Stomach smooth muscle (tissue), 2 donors: Measurements from ENCODE around the gene CTNNB1.

Source experiments
- H3K27ac ChIP-seq: one replicate; pipeline ENCODE4 v1.7.0; 2013; ENCODE audit warnings: mild to moderate bottlenecking, low read length, inconsistent platforms
- H3K27me3 ChIP-seq, 2 donors: one replicate each; pipeline ENCODE4 v1.7.0; 2013; ENCODE audit warnings: low read length in 2 of 2; ENCODE audit not compliant: insufficient read depth in 2 of 2, control insufficient read depth in 1 of 2
- H3K36me3 ChIP-seq, 2 donors: one replicate each; pipeline ENCODE4 v1.7.0; 2013; ENCODE audit warnings: low read length in 2 of 2; ENCODE audit not compliant: control insufficient read depth in 2 of 2, insufficient read depth in 2 of 2
- H3K4me1 ChIP-seq: one replicate; pipeline ENCODE4 v1.7.0; 2013; ENCODE audit warnings: low read length; ENCODE audit not compliant: control insufficient read depth, insufficient read depth
- H3K4me3 ChIP-seq, 2 donors: one replicate each; pipeline ENCODE4 v1.7.0; 2013; ENCODE audit warnings: low read length in 2 of 2
- H3K9ac ChIP-seq, 2 donors: one replicate each; pipeline ENCODE4 v1.7.0; 2013; ENCODE audit warnings: low read length in 2 of 2, mild to moderate bottlenecking in 1 of 2
- H3K9me3 ChIP-seq, 2 donors: one replicate each; pipeline ENCODE4 v1.7.0; 2013; ENCODE audit warnings: low read length in 2 of 2; ENCODE audit not compliant: control insufficient read depth in 2 of 2
- donor health status: healthy.
- donor health status: Pancreatic carcinoma.

The CTNNB1 gene

DNA sequence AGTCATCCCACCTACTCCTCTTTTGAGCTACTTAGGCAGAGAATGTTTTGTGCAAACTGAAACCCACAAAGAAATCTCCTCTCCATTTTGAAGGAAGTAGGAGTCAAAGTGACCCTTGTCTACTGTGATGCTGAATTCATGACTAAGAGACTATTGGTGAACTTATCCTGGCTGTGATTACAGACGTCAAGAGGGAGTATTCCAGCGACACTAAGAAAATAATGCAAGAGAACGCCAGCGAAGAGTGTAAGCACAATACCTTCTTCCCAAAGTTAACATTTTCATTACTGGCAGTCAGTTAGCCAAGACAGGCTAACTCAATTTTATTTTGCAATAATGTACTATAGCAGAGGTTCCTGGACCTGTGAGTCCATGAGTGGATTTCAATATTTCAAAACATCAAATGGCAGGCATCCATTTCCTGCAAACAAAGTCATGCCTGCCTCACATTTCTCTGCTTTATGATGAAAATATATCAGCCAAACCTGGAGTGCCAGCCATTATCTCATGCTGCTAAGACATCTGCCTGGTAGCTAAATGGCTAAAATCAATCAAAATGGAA lies 59.0 kb downstream of the CTNNB1 start:
- H3K36me3 ChIP-seq: peaks cover 0 to 2% of the 10 kb centered on the region in 2 donors
- H3K4me3 ChIP-seq: no peak overlapping the region
- H3K9me3 ChIP-seq: no peaks in the 10 kb centered on the region
- H3K9ac ChIP-seq: no peak overlapping the region
- no peaks in the 10 kb centered on the region for H3K27me3 ChIP-seq
- H3K4me1 ChIP-seq: no peaks in the 10 kb centered on the region
- no peak overlapping the region for H3K27ac ChIP-seq

DNA sequence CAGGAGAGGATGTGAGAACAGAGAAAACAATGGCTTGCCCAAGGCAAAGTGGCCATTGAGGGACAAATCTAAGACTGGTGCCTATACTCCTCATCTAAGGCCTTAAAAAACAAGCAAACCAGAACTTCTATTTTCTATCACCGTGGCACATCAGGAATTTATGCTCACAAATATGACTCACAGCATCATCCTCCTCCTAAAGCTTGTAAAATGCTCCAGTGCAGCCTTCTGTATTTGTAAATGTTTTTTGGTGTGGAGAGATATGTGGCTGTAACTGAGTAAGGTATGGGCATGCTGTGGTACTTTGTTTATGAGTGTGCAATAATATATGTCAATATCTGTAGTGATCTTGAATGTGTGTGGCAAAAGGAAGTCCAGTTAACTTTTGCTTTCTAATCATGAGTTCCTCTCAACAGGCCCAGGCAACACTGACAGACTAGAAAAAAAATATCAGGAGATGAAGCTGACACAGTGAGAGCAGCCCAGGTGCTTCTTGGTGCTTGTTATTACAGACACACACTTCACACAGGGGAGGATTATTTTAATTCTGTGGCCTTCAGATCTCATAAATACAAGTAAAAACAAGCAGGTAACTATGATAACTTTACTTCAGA lies 60.3 kb downstream of the CTNNB1 start:
- Histone ChIP-seq H3K9ac (no peak overlapping the region), H3K4me1 (no peaks in the 10 kb centered on the region), H3K4me3 (no peak overlapping the region), H3K36me3 (peaks cover 0 to 2% of the 10 kb centered on the region in 2 donors), H3K9me3 (no peaks in the 10 kb centered on the region), H3K27ac (no peak overlapping the region), H3K27me3 (no peaks in the 10 kb centered on the region)

DNA sequence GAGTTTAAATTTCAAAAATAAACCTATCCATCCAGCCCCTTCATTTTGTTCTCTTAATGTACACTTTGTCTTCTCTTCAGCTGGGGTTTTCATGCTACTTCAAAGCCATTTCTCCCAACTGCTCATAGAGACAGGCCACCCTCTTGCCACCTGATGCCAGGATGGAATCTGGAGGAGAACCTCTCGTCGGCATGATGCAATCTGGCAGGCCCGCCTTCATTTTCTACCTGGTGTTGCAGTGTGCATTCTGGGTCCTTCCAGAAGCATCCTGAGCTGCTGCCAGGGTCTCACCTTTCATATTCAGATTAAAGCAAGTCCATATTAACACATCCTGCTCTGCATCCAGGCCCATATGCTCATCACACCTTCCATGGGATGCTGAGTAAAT lies 60.8 kb downstream of the CTNNB1 start:
- H3K4me1 ChIP-seq: no peaks in the 10 kb centered on the region
- H3K9ac ChIP-seq: no peak overlapping the region
- H3K9me3 ChIP-seq: no peaks in the 10 kb centered on the region
- H3K27ac ChIP-seq: no peak overlapping the region
- no peaks in the 10 kb centered on the region for H3K27me3 ChIP-seq
- H3K4me3 ChIP-seq: no peak overlapping the region
- H3K36me3 ChIP-seq: peaks cover 0 to 2% of the 10 kb centered on the region in 2 donors

DNA sequence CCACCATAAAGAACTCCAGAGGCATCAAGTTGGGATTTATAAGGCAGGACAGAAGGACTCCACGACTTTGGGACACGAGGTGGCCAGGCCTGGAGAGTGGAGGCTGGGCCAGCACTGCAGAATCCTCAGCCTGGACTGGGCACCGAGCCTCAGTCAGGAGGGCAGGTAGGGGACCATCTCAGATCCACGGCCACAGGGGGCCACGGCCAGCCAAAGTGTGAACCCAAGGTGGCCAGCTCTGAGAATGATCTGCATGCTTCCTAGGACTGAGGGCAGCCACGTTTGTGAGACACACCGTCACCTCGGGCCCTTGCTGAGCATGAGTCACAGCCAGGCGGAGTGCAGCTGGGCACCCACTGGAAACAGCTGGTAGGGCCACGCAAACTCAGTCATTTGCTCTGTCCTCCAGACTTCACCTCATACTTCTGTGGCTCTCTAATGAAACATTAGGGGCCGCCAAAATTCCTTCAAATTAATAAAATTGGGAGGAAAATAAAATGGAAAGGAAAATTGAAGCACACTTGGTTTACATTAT lies 65.8 kb downstream of the CTNNB1 start:
- Histone ChIP-seq H3K4me1 (no peaks in the 10 kb centered on the region), H3K9me3 (no peaks in the 10 kb centered on the region), H3K27me3 (no peaks in the 10 kb centered on the region), H3K9ac (no peak overlapping the region), H3K27ac (no peak overlapping the region), H3K4me3 (no peak overlapping the region), H3K36me3 (peaks cover 0 to 2% of the 10 kb centered on the region in 2 donors)

DNA sequence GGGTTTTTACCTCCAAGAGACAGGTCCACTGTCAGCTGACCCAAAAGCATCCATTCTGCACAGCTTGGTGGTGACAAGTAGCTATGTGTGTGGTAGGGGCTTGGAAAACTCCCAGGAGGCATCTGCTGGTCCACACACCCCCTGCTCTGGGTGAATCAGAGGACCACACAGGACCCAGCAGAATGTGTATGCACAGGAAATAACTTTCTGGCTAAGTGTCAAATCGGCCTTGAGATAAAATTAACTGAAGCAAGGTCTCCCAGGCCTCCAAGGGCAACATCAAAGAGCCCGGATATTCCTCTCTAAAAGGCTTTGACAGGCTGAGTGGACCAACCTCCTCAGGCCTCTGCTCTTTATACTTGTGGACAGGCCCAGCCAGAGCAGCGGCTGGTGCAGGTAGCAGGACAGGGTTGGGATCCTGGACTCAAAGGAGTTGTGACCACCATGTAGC lies 66.5 kb downstream of the CTNNB1 start:
- no peaks in the 10 kb centered on the region for H3K27me3 ChIP-seq
- no peak overlapping the region for H3K4me3 ChIP-seq
- no peak overlapping the region for H3K27ac ChIP-seq
- no peaks in the 10 kb centered on the region for H3K9me3 ChIP-seq
- no peaks in the 10 kb centered on the region for H3K36me3 ChIP-seq
- H3K4me1 ChIP-seq: no peaks in the 10 kb centered on the region
- H3K9ac ChIP-seq: no peak overlapping the region

DNA sequence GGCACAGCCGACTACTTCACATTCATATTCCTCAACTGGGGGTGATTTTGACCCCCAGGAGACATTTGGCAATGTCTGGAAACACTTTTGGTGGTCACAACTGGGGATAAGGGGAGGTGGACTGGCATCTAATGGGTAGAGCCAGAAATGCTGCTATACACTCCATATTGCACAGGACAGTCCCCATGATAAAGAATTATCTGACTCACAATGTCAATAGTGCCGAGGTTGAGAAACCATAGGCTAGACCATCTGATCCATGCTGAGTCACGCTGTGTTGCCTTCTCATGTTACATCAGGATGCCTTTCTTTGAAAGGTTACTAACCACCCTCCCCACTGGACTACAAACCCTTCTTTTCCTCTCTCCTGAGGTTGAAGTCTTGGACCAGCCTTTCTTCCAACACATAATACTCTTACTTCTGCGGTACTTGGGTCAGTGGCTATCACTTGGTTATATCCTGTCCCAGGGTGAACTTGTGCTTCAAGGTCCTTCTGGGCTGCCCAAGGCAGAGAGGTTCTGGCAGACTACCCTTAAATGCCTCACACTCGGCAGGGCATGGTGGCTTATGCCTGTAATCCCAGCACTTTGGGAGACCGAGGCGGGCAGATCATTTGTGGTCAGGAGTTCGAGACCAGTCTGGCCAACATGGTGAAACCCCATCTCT lies 68.8 kb downstream of the CTNNB1 start:
- Histone ChIP-seq H3K27ac (no peak overlapping the region), H3K4me3 (no peak overlapping the region), H3K27me3 (no peaks in the 10 kb centered on the region), H3K4me1 (no peaks in the 10 kb centered on the region), H3K36me3 (no peaks in the 10 kb centered on the region), H3K9me3 (no peaks in the 10 kb centered on the region), H3K9ac (no peak overlapping the region)

DNA sequence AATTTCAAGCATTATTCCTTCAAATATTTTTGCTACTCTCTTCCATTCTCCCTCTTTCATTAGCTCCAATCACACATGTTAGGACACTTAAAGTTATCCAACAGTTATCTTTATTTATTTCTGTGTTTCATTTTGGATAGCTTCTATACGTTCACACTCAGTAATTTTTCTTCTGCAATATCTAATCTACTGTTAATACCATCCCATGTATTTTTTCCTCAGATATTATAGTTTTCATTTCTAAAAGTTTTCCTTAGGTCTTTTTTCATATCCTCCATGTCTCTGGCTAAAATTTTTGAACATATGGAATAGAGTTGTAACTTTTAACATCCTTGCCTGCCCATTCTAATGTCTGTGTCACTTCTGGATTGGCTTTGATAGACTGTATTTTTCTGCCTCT lies 73.4 kb downstream of the CTNNB1 start:
- Histone ChIP-seq H3K27me3 (no peaks in the 10 kb centered on the region), H3K9ac (no peak overlapping the region), H3K9me3 (peaks cover 0 to 3% of the 10 kb centered on the region in 2 donors), H3K27ac (no peak overlapping the region), H3K4me1 (no peaks in the 10 kb centered on the region), H3K36me3 (no peaks in the 10 kb centered on the region), H3K4me3 (no peak overlapping the region)

DNA sequence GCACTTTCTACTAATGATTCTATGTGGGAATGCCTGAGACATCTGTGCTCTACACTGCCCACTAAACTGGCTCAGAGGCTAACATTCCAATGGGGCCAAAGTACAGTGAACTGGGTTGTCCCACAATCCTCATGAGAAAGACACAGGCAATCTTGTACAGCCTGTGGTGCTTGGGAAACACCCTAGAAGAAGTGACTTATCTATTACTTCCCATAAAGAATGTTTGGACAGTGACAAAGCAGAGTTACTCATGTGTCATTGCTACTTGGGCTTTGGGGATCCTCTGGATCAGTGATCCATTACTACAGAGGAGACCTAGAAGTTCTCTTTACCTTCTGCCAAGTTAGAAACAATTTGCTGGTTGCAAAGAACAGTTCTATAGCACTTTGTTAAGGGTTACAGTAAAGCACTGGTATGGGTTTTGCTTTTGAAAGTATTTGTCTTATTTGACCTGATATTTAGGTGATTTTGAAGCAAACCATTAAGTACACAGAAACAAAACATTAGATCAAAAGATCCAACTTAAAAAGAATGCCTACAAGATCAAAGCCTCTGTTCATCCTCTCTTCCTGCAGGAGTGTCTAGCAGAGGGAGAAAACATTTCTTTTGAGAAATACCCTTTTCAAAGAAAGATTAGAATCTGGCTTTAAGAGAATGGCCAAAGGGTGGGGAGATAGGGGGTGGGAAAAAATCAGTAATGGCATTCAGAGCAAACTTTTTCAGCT lies 75.8 kb downstream of the CTNNB1 start:
- Histone ChIP-seq H3K9ac (no peak overlapping the region), H3K27ac (no peak overlapping the region), H3K36me3 (no peaks in the 10 kb centered on the region), H3K4me3 (no peak overlapping the region), H3K9me3 (peaks cover 0 to 3% of the 10 kb centered on the region in 2 donors), H3K27me3 (no peaks in the 10 kb centered on the region), H3K4me1 (no peaks in the 10 kb centered on the region)

DNA sequence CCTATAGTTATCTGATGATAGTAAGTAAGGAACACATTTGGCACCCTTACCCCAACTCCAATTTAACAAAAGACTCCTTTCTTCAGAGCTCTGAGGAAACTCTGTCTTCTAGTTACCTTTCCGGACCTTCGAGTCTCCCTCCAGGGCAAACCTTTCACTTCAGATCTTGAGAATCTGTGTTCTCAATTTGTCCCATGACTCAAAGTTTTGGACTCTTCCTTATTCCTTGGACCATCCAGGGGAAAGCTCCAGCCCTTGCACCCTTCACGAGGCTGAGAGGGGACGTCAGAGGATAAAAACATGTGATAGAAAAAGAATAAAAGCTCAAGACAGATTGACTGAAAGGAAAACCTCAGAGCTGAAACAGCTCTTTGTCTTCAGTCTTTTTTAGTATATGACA lies 76.9 kb downstream of the CTNNB1 start:
- Histone ChIP-seq H3K27ac (no peak overlapping the region), H3K9me3 (peaks cover 0 to 3% of the 10 kb centered on the region in 2 donors), H3K4me3 (no peak overlapping the region), H3K4me1 (no peaks in the 10 kb centered on the region), H3K36me3 (no peaks in the 10 kb centered on the region), H3K9ac (no peak overlapping the region), H3K27me3 (no peaks in the 10 kb centered on the region)

DNA sequence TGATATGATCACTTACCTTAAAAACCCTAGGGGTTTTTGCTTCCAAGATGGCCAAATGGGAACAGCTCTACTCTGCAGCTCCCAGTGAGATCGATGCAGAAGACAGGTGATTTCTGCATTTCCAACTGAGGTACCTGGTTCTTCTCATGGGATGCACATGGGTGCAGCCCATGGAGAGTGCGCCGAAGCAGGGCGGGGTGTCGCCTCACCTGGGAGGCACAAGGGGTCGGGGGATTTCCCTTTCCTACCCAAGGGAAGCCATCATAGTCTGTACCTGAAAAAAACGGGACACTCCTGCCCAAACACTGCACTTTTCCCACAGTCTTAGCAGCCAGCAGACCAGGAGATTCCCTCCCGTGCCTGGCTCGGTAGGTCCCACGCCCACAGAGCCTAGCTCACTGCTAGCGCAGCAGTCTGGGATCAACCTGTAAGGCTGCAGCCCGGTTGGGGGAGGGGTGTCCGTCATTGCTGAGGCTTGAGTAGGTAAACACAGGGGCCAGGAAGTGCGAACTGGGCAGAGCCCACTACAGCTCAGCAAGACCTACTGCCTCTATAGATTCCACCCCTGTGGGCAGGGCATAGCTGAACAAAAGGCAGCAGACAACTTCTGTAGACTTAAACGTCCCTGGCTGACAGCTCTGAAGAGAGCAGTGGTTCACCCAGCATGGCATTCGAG lies 78.6 kb downstream of the CTNNB1 start:
- Histone ChIP-seq H3K4me1 (no peaks in the 10 kb centered on the region), H3K27ac (no peak overlapping the region), H3K27me3 (no peaks in the 10 kb centered on the region), H3K4me3 (no peak overlapping the region), H3K36me3 (no peaks in the 10 kb centered on the region), H3K9me3 (peaks cover 0 to 3% of the 10 kb centered on the region in 2 donors), H3K9ac (no peak overlapping the region)
